ENCODE data around the gene TRAM2.

DNA sequence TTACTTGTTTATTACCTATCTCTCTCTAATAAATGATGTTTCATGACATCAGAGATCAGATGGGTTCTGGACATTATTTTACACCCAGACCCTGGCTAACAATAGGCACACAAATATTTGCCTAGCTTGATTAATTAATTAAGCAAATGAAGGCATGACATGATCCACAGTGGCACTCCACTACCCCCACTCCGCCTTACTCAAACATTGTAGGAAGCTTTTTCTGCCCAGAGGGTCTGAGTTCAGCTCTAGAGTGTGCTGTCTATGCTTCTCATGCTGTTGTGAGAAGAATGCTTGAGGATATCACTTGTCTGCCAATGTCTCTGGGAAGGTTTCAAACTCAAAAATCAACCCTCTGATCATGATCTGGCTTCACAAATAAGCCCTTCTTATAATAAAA lies 45.0 kb downstream of the TRAM2 start:
- TF ChIP-seq SP1 (CRISPR knock-in tag; IDR thresholded peaks at IDR 0.05) (no peak), ZNF232 (CRISPR knock-in tag; IDR thresholded peaks at IDR 0.05) (no peak), ZKSCAN1 (IDR thresholded peaks at IDR 0.05; ENCODE audit: low read depth, low read length) (no peak), HDAC1 (IDR thresholded peaks at IDR 0.05) (no peak)
- TF ChIP-seq, protein P1, sequence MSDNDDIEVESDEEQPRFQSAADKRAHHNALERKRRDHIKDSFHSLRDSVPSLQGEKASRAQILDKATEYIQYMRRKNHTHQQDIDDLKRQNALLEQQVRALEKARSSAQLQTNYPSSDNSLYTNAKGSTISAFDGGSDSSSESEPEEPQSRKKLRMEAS (CRISPR knock-in tag; IDR thresholded peaks at IDR 0.05) = no peak
